ENCODE results near the gene PRKACG.
A peak's percentile ranks its signal among the peaks of the same experiment; 100 is the strongest.
"Not testable (repeated sequence)": the region's sequence is repeated elsewhere in the genome, so short reads cannot be mapped to it uniquely, and the experiment has no call there.

The PRKACG gene

DNA sequence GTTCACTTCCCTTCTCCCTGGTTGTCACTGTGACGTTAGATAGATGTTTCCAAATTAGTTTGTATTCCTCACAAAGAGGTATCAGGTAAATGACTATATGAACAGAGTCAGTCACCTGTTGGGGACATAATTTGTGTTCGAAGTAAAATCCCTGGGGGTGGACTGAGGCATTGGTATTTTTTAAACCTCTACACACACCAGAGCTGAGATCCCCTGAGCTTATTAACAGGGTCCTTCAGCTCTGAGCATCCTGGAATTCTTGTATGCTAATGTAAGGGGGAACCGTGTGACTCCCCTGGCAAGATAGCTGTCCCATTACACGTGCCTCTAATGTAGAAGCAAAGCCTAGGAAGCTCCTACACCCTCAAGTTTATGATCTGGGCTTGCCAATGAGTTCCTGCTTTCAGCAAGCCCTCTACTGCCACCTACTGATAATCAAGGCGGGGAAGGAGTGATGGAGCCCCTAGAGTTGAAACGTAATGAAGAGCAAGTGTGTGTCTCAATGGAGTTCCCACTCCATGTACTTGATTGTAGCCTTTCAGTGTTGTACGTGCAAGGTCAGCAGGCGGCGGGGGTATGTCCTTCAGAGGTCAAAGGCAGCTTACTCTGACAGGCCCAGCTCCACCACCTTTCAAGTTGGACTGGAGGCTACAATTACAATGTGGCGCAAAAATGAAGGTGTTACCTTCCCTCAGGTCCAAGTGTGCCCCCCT, 14.4 kb downstream of the PRKACG start:
- TF ChIP-seq, protein P1, sequence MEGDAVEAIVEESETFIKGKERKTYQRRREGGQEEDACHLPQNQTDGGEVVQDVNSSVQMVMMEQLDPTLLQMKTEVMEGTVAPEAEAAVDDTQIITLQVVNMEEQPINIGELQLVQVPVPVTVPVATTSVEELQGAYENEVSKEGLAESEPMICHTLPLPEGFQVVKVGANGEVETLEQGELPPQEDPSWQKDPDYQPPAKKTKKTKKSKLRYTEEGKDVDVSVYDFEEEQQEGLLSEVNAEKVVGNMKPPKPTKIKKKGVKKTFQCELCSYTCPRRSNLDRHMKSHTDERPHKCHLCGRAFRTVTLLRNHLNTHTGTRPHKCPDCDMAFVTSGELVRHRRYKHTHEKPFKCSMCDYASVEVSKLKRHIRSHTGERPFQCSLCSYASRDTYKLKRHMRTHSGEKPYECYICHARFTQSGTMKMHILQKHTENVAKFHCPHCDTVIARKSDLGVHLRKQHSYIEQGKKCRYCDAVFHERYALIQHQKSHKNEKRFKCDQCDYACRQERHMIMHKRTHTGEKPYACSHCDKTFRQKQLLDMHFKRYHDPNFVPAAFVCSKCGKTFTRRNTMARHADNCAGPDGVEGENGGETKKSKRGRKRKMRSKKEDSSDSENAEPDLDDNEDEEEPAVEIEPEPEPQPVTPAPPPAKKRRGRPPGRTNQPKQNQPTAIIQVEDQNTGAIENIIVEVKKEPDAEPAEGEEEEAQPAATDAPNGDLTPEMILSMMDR (IDR thresholded peaks at IDR 0.05; ENCODE audit: low read depth, low read length, missing control alignments): peak; percentile 87
- H3K4me3 ChIP-seq (ENCODE audit: low read depth, low read length): no peak overlapping the region
- DNase-seq (ENCODE audit: low read depth): peak; percentile 68

DNA sequence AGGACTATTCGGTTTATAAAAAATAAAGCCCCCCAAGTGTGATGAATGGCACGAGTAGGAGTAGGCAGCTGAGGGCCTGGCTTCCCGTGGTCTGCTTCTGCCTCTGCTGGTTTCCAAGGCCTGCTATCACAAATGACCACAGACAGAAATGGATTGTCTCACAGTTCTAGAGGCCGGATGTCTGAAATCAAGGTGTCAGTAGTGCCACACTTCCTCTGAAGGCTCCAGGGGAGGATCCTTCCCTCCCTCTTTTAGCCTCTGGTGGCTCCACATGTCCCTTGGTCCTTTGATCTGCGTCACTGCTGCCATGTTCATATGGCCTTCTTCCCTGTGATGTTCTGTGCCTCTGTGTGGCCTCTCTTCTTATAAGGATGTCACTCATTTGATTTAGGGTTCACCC, 15.1 kb downstream of the PRKACG start:
- TF ChIP-seq, protein P1 (IDR thresholded peaks at IDR 0.05; ENCODE audit: low read depth, low read length, missing control alignments): no peak
- DNase-seq (ENCODE audit: low read depth): no peak
- no peak overlapping the region for H3K4me3 ChIP-seq (ENCODE audit: low read depth, low read length)

DNA sequence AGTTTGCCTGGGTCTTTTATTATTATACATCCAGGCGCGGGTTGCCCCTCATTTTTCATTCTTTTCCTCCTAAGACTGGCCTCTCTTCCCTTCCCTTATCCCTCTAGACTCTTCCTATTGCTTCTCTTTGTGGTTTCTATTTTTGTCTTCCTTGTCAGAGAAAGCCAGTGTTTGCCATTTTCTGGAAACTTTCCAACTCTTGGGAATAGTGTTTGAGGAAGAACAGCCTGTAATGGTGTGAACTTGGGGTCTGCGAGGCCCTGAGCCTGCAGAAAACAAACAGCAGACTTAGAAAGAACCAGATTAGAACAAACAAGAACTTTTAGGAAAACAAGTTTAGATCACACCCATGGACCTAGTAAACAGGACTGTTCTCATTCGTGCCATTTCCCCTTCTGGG, 15.5 kb downstream of the PRKACG start:
- TF ChIP-seq, protein P1 (IDR thresholded peaks at IDR 0.05; ENCODE audit: low read depth, low read length, missing control alignments): no peak
- no peak for DNase-seq (ENCODE audit: low read depth)
- no peak overlapping the region for H3K4me3 ChIP-seq (ENCODE audit: low read depth, low read length)

DNA sequence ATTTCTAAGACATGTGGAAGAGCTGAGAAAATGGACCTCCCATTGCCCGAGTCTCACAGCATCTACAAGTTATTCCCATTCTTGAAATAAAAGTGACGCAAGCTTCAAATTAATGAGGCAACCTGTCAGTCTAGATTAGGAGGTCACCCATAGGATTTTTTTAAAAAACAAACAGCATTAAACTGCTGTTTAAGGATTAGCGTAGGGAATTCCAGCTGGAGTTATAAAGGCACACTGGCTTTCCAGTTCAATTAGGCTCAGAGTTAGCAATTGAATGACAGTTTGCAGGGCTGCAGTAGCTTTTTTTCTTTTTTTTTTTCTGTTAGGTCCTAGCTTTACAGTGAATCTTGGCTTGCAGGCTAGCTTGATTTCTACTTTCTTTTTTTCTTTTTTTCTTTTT, 16.2 kb downstream of the PRKACG start:
- no peak overlapping the region for H3K4me3 ChIP-seq (ENCODE audit: low read depth, low read length)
- TF ChIP-seq, protein P1 (IDR thresholded peaks at IDR 0.05; ENCODE audit: low read depth, low read length, missing control alignments): no peak
- no peak for DNase-seq (ENCODE audit: low read depth)

DNA sequence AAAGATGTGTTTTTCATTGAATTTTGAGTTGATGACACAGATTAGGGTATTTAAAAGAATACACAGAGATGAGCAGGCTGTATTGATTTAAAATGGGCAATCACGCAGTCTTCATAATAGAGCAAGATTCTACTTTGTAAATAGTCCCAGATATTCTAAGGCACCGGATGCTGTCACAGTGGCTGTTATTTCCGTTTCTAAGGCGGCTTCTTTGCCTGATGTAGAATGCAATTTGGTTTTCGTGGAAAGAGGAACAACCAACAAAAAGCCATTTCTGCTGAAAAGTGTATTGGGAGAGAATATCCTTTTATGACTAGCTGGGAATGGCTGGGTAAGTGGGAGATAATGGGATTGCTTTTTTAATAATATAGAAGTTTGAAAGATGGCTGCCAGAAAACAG, 17.5 kb downstream of the PRKACG start:
- no peak for DNase-seq (ENCODE audit: low read depth)
- no peak overlapping the region for H3K4me3 ChIP-seq (ENCODE audit: low read depth, low read length)
- TF ChIP-seq, protein P1 (IDR thresholded peaks at IDR 0.05; ENCODE audit: low read depth, low read length, missing control alignments): no peak

DNA sequence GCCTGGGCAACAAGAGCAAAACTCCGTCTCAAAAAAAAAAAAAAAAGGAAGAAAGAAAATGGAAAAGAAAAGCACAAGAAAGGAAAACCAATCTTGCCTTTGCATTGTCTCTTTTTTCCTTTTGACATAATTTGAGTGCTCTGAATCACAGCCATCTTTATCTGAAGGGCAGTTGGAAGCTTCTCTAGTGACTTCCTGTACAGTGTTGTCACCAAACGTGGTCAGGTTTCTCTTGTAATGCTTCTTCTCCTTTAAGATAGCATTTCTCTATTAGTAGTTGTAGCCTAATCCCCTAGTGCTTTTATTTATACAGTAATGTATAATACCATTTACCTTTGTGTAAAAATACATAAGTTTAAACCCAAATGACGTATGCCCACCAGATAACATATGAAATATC, 18.1 kb downstream of the PRKACG start:
- DNase-seq (ENCODE audit: low read depth): no peak
- no peak overlapping the region for H3K4me3 ChIP-seq (ENCODE audit: low read depth, low read length)
- TF ChIP-seq, protein P1 (IDR thresholded peaks at IDR 0.05; ENCODE audit: low read depth, low read length, missing control alignments): no peak

DNA sequence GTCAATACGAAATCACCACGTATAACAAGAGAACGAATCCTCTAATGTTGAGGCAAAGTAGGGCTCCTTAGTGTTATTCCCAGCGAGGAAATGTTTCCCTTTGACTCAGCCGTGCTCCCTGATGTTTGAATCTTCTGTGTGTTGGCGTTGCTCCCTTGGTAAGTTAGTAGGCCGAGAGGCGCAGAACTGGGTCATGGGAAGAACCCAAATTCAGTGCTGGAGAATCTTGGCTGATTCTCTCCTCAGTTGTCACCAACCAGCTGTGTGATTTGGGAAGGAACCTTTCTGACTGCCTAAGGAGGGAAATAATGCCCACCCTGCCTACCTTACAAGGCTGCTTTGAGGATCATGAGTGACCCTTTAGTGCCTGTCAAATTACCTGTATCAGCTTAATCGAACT, 22.5 kb downstream of the PRKACG start:
- DNase-seq (ENCODE audit: low read depth): no peak
- no peak overlapping the region for H3K4me3 ChIP-seq (ENCODE audit: low read depth, low read length)
- TF ChIP-seq, protein P1 (IDR thresholded peaks at IDR 0.05; ENCODE audit: low read depth, low read length, missing control alignments): no peak

DNA sequence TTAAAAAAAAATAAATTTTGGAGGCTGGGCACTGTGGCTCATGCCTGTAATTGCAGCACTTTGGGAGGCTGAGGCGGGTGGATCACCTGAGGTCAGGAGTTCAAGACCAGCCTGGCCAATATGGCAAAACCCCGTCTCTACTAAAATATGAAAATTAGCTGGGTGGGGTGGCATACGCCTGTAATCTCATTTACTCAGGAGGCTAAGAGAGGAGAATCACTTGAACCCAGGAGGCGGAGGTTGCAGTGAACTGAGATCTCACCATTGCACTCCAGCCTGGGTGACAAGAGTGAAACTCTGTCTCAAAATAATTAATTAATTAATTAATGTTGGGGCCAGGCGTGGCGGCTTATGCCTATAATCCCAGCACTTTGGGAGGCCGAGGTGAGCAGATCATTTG, 27.0 kb downstream of the PRKACG start:
- not testable (repeated sequence) for H3K4me3 ChIP-seq (ENCODE audit: low read depth, low read length); DNase-seq (ENCODE audit: low read depth)

Data from GM12864 (cell line).